ENCODE measurements around the gene ACVR1C. TPM values are rescaled to one million over a fixed set of nuclear protein-coding genes. Genes with fewer than 3 reads are reported as not detected.

ACVR1C gene
- total and polyA plus RNA-seq, 2 of the 8 experiments (the other 6 are each of a cell fraction or from before 2014, with no cell fraction given), result 0.21 to 0.52 TPM

DNA sequence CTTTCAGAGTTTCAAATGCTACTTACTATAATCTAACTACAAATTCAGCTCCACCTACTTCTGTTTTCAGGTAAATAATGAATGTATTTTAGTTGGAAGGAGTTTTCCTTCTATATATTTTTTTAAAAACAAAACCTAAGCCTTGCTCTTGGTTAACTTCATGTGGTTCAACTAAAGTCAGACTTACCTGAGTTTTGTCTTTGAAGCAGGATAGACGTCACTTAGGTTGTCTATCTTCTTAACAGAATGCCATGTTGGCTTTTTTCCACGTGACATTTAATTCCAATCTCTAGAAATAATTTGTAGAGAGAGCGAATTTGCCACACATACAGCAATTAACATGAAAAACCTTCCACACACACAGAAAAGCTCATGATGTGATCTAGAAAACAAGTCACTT, 140.9 kb downstream of the ACVR1C start:
- H3K27me3 ChIP-seq (replicated peaks in 1 of 4; ENCODE audit: control insufficient read depth in 3 of 4, extremely low read depth in 1 of 4, insufficient read depth in 3 of 4, low read length in 3 of 4), result no peaks in the 10 kb centered on the region
- no peak overlapping the region for H2AFZ ChIP-seq (ENCODE audit: low read length)
- H4K20me1 ChIP-seq (replicated peaks in 1 of 2; ENCODE audit: control insufficient read depth in 1 of 2, insufficient read depth in 2 of 2, low read length in 2 of 2), result no peaks in the 10 kb centered on the region
- H2BK5ac ChIP-seq (ENCODE audit: low read depth, low read length), result no peak overlapping the region
- H3K18ac ChIP-seq (ENCODE audit: extremely low read depth, low read length), result no peak overlapping the region
- CTCF ChIA-PET (ENCODE audit: partially characterized antibody), result interaction anchor here (1.1 to 3.7 kb wide), 6 partner anchors 10 to 523 kb away, joined by 3 to 22 read pairs (median 7); no protein-coding TSS in a partner anchor
- no peaks in the 10 kb centered on the region for H3K23me2 ChIP-seq (ENCODE audit: low read depth, low read length)
- H3K36me3 ChIP-seq (ENCODE audit: control insufficient read depth in 2 of 4, insufficient read depth in 4 of 4, low read length in 3 of 4), result no peaks in the 10 kb centered on the region
- H3K9me3 ChIP-seq (ENCODE audit: insufficient read depth in 2 of 2, low read depth in 1 of 2, low read length in 1 of 2), result no peaks in the 10 kb centered on the region
- H3K4me1 ChIP-seq (replicated peaks in 1 of 4; ENCODE audit: control insufficient read depth in 3 of 4, insufficient read depth in 4 of 4, low read length in 3 of 4), result no peaks in the 10 kb centered on the region
- H2AK5ac ChIP-seq (ENCODE audit: low read depth, low read length), result no peak overlapping the region
- no peak overlapping the region for H3K9ac ChIP-seq (replicated peaks in 1 of 4; ENCODE audit: extremely low read depth in 1 of 4, low read depth in 3 of 4, low read length in 3 of 4)
- FAIRE-seq, result no peak
- H2BK12ac ChIP-seq (ENCODE audit: low read depth, low read length), result no peak overlapping the region
- H3K79me2 ChIP-seq (ENCODE audit: control insufficient read depth in 1 of 2, insufficient read depth in 2 of 2, low read length in 2 of 2), result no peaks in the 10 kb centered on the region
- no peak overlapping the region for H4K5ac ChIP-seq (ENCODE audit: insufficient read length, low read depth, low read length)
- POLR2A ChIA-PET (ENCODE audit: partially characterized antibody), result no interaction called here
- no peak overlapping the region for H4K8ac ChIP-seq (ENCODE audit: extremely low read depth, insufficient read depth, low read length)
- H3K56ac ChIP-seq (replicated peaks; ENCODE audit: insufficient read length, low read depth, low read length), result no peak overlapping the region
- H4K91ac ChIP-seq (replicated peaks; ENCODE audit: insufficient read length, low read length), result no peak overlapping the region
- no peaks in the 10 kb centered on the region for H3K79me1 ChIP-seq (ENCODE audit: low read depth, low read length)
- no peak overlapping the region for H3K4me2 ChIP-seq (ENCODE audit: insufficient read depth in 1 of 2, low read depth in 2 of 2, low read length in 2 of 2)
- no peak for DNase-seq (ENCODE audit: low read depth in 1 of 2, low spot score in 2 of 2)
- H3K4ac ChIP-seq (replicated peaks; ENCODE audit: insufficient read length, low read depth, low read length), result no peak overlapping the region
- no peak overlapping the region for H2BK15ac ChIP-seq (ENCODE audit: low read length)
- WGBS, 2 experiments (ENCODE audit: extremely low coverage in 1 of 2, insufficient coverage in 1 of 2, insufficient read length in 1 of 2, insufficient replicate concordance in 2 of 2, low coverage in 1 of 2, low lambda C conversion rate in 2 of 2, missing lambda C conversion rate in 1 of 2), result 85% methylated on average over 3 of the region's 3 CpGs; no CpG with 5 or more reads in 1 of the 2 experiments
- no peak overlapping the region for H3K14ac ChIP-seq (ENCODE audit: insufficient read length)
- no peak overlapping the region for H3K4me3 ChIP-seq (ENCODE audit: extremely low read depth in 1 of 4, insufficient read depth in 2 of 4, low read depth in 3 of 4, low read length in 4 of 4)
- H3K23ac ChIP-seq (ENCODE audit: insufficient read length), result no peak overlapping the region
- no peak overlapping the region for H2BK20ac ChIP-seq (ENCODE audit: low read length)
- no peak overlapping the region for H3K27ac ChIP-seq (ENCODE audit: low read depth, low read length)
- TF ChIP-seq YY1 (IDR thresholded peaks at IDR 0.05; ENCODE audit: low read depth, low read length) (no peak), NANOG (IDR thresholded peaks at IDR 0.05; ENCODE audit: insufficient read depth, low read depth, low read length, poor library complexity, severe bottlenecking) (no peak), JUND (IDR thresholded peaks at IDR 0.05; ENCODE audit: low read length) (no peak), E2F6 (IDR thresholded peaks at IDR 0.05) (no peak), CEBPB (IDR thresholded peaks at IDR 0.05; ENCODE audit: low read depth, low read length) (no peak), ASH2L (IDR thresholded peaks at IDR 0.05; ENCODE audit: low read length) (no peak), HDAC6 (IDR thresholded peaks at IDR 0.05; ENCODE audit: low read depth, low read length) (no peak), TBP (IDR thresholded peaks at IDR 0.05; ENCODE audit: low read depth, low read length) (no peak), CTBP2 (IDR thresholded peaks at IDR 0.05; ENCODE audit: borderline replicate concordance, insufficient read depth, insufficient read length, low read length) (no peak), POLR2A (IDR thresholded peaks at IDR 0.05; ENCODE audit: control extremely low read depth in 1 of 2, low read depth in 2 of 2, low read length in 2 of 2) (no peak), FOSL1 (IDR thresholded peaks at IDR 0.05; ENCODE audit: insufficient read depth, low read depth, low read length) (no peak), RNF2 (IDR thresholded peaks at IDR 0.05; ENCODE audit: borderline replicate concordance, low read depth, low read length, missing control alignments, poor library complexity, severe bottlenecking) (no peak), SP2 (IDR thresholded peaks at IDR 0.05; ENCODE audit: low read length) (no peak), SP4 (IDR thresholded peaks at IDR 0.05; ENCODE audit: low read length) (no peak)
- no peak overlapping the region for H2BK120ac ChIP-seq (replicated peaks; ENCODE audit: low read depth, low read length)

All from H1 (cell line).